Stomach (tissue), 9 donors: Measurements from ENCODE around the gene DRD2. TPM values are rescaled to one million over a fixed set of nuclear protein-coding genes. Genes with fewer than 3 reads are reported as not detected.

ENCODE experiments used
- DNase-seq, 2 donors: peaks; one replicate each; pipeline versions ENCODE4 v3.0.0 to v3.0.0-alpha.2; 2013 to 2019
- H3K27ac ChIP-seq, 5 donors: fragments of 200-600 bp in 4 of 5; sonication (generic) in 4 of 5; one replicate each; pipeline ENCODE4 v1.5.1; 2013 to 2019; ENCODE audit warnings: mild to moderate bottlenecking in 1 of 5, moderate library complexity in 1 of 5
- H3K27me3 ChIP-seq, 3 donors: fragments of 200-600 bp; sonication (generic); one replicate each; pipeline ENCODE4 v1.5.1; 2017 to 2019; ENCODE audit warnings: mixed run types in 1 of 3
- H3K36me3 ChIP-seq, 4 donors: fragments of 200-600 bp; sonication (generic); 1 replicate in 3 of 4; 2 replicates in 1 of 4; pipeline ENCODE4 v1.5.1; 2016 to 2019
- H3K4me1 ChIP-seq, 4 donors: fragments of 200-600 bp; sonication (generic); one replicate each; pipeline ENCODE4 v1.5.1; 2016 to 2019
- H3K4me3 ChIP-seq, 4 donors: fragments of 200-600 bp; sonication (generic) in 3 of 4; one replicate each; pipeline ENCODE4 v1.5.1; 2016 to 2019; ENCODE audit warnings: mild to moderate bottlenecking in 1 of 4
- H3K9me3 ChIP-seq, 4 donors: fragments of 200-600 bp; sonication (generic); one replicate each; pipeline ENCODE4 v1.5.1; 2016 to 2019
- EP300 ChIP-seq: sonication (generic); formaldehyde crosslinking; IDR thresholded peaks from one replicate; pipeline ENCODE4 v1.6.1; 2017; ENCODE audit warnings: antibody characterized with exemption
- POLR2A ChIP-seq, 4 donors: fragments of 450-650 bp; IDR thresholded peaks; one replicate each; pipeline ENCODE4 v1.6.1; 2016; ENCODE audit warnings: antibody characterized with exemption in 4 of 4, control low read depth in 2 of 4, mild to moderate bottlenecking in 1 of 4, moderate library complexity in 1 of 4
- POLR2AphosphoS5 ChIP-seq, 3 donors: sonication (generic); formaldehyde crosslinking; IDR thresholded peaks; one replicate each; pipeline ENCODE4 v1.6.1; 2016; ENCODE audit warnings: antibody characterized with exemption in 3 of 3
- WGBS, 5 donors: extraction: QIAGEN DNeasy Blood & Tissue Kit in 3 of 5; methylation state at CpG; one replicate each; pipeline versions ENCODE4 v1.1.5 to v1.1.7; 2013 to 2018; 5-methylcytosine and 5-hydroxymethylcytosine counted together
- intact Hi-C: fragments of 100-400 bp; cut with DNase I; formaldehyde crosslinking; loops from one replicate; pipeline ENCODE4 v1.15.1; 2023; ENCODE audit warnings: low total_unique reads
- polyA plus RNA-seq, 3 donors: library from polyadenylated mRNA; stranded (reverse); fragments of 200-250 nt; gene quantifications; one replicate each; pipeline ENCODE4 v1.2.3, GENCODE V29; 2013
- total RNA-seq, 5 donors: library from RNA; depleted of rRNA; stranded (reverse); fragments of >200 nt; gene quantifications; one replicate each; pipeline versions ENCODE4 v1.1.0 to v1.2.3, GENCODE V29; 2014 to 2016
- TF ChIP-seq, protein P1 (sequence below), 7 experiments: fragments of 450-650 bp in 4 of 7; fragments of 200-600 bp in 3 of 7; sonication (generic) in 3 of 7; IDR thresholded peaks; one replicate each; pipeline ENCODE4 v1.5.1; 2016 to 2019; ENCODE audit warnings: antibody characterized with exemption in 7 of 7, control low read depth in 2 of 7, mild to moderate bottlenecking in 1 of 7
- donor health status: healthy with polysubstance abuse.
- donor health status: Bipolar disorder and iron deficiency.
- donor health status: healthy.

DRD2 gene
- total and polyA plus RNA-seq, 8 donors: 0.03 TPM; not detected in 7

GRCh38 chr11:113470233-113470632 lies 5.0 kb downstream of the DRD2 start:
- peaks cover 4 to 68% (median 26%) of the 10 kb centered on the region in 3 donors for H3K27me3 ChIP-seq
- no peak overlapping the region for H3K4me3 ChIP-seq
- intact Hi-C loops: no loop called here
- TF ChIP-seq EP300: no peak
- TF ChIP-seq POLR2A (IDR thresholded peaks at IDR 0.05): no peak
- TF ChIP-seq POLR2AphosphoS5 (IDR thresholded peaks at IDR 0.05): no peak
- TF ChIP-seq, protein P1, sequence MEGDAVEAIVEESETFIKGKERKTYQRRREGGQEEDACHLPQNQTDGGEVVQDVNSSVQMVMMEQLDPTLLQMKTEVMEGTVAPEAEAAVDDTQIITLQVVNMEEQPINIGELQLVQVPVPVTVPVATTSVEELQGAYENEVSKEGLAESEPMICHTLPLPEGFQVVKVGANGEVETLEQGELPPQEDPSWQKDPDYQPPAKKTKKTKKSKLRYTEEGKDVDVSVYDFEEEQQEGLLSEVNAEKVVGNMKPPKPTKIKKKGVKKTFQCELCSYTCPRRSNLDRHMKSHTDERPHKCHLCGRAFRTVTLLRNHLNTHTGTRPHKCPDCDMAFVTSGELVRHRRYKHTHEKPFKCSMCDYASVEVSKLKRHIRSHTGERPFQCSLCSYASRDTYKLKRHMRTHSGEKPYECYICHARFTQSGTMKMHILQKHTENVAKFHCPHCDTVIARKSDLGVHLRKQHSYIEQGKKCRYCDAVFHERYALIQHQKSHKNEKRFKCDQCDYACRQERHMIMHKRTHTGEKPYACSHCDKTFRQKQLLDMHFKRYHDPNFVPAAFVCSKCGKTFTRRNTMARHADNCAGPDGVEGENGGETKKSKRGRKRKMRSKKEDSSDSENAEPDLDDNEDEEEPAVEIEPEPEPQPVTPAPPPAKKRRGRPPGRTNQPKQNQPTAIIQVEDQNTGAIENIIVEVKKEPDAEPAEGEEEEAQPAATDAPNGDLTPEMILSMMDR (IDR thresholded peaks at IDR 0.05): no peak
- H3K9me3 ChIP-seq: no peaks in the 10 kb centered on the region
- no peaks in the 10 kb centered on the region for H3K36me3 ChIP-seq
- no peak overlapping the region for H3K27ac ChIP-seq
- WGBS, 5 donors: 36 to 59% (median 55%) methylated on average over 4 to 5 of the region's 5 CpGs
- H3K4me1 ChIP-seq: peaks cover 5 to 11% (median 11%) of the 10 kb centered on the region in 4 donors
- DNase-seq: no peak

DNA sequence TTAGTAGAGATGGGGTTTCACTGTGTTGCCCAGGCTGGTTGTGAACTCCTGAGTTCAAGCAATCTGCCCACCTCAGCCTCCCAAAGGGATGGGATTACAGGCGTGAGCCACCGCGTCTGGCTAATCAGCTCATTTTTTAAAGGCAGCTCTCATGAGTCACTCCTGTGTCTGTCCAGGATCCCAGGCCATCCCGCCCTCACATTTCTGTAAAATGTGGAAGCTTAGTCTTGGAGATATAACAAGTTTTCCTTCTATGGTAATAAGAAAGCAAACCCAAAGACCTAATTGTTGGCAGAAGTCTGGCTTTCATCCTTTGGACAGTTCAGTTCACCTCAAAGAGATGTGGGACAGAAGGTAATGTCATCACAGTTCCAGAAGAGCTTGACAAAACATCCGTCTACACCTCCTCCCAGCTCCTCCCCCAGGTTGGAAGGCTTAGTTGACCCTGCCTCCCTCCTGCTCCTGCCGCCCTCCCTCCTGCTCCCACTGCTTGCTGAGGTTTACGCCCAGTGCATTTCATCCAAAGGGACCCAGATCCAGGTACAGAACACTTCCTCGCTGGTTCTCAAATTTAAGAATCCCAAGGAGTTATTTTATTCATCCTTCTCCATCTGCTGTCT lies 6.4 kb downstream of the DRD2 start:
- TF ChIP-seq POLR2AphosphoS5 (IDR thresholded peaks at IDR 0.05): no peak
- TF ChIP-seq, protein P1 (IDR thresholded peaks at IDR 0.05): no peak
- TF ChIP-seq POLR2A (IDR thresholded peaks at IDR 0.05): no peak
- TF ChIP-seq EP300: no peak
- WGBS, 5 donors: 69 to 85% (median 80%) methylated on average over 8 of the region's 8 CpGs
- Histone ChIP-seq H3K4me1 (no peaks in the 10 kb centered on the region), H3K36me3 (no peaks in the 10 kb centered on the region), H3K4me3 (no peak overlapping the region), H3K9me3 (no peaks in the 10 kb centered on the region), H3K27ac (no peak overlapping the region), H3K27me3 (peaks cover 0 to 59% (median 13%) of the 10 kb centered on the region in 3 donors)
- no peak for DNase-seq
- intact Hi-C loops: no loop called here

DNA sequence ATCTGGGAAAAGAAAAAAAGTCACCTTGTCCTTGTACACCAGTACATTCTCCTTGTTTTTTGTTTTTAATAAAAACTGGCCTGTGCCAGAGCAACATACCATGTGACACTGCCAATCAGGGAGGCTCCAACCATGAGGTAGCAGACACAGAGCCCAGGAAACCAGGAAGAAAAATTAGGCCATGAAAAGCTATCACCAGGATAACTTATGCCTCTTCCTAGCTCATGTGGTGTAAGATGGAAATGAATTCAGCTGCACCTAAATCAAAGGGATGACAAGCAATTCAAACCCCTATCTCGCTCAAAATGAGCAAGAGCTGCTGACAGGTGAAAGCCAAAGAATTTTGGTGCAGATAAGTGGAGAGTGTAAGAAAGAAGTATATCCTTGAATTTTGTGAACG lies 7.7 kb downstream of the DRD2 start:
- no peak overlapping the region for H3K27ac ChIP-seq
- WGBS, 5 donors: 55 to 84% (median 64%) methylated on average over 2 of the region's 2 CpGs
- no peaks in the 10 kb centered on the region for H3K36me3 ChIP-seq
- no peak for DNase-seq
- no peaks in the 10 kb centered on the region for H3K9me3 ChIP-seq
- intact Hi-C loops: no loop called here
- no peaks in the 10 kb centered on the region for H3K4me1 ChIP-seq
- TF ChIP-seq EP300 (no peak), POLR2AphosphoS5 (IDR thresholded peaks at IDR 0.05) (no peak), POLR2A (IDR thresholded peaks at IDR 0.05) (no peak)
- TF ChIP-seq, protein P1 (IDR thresholded peaks at IDR 0.05): no peak
- no peak overlapping the region for H3K4me3 ChIP-seq
- peaks cover 0 to 48% (median 6%) of the 10 kb centered on the region in 3 donors for H3K27me3 ChIP-seq

- H3K4me3 ChIP-seq: no peak overlapping the region
- WGBS, 5 donors: 86 to 92% (median 89%) methylated on average over 3 of the region's 3 CpGs
- no peaks in the 10 kb centered on the region for H3K36me3 ChIP-seq
- intact Hi-C loops: no loop called here
- no peak for TF ChIP-seq EP300
- TF ChIP-seq POLR2AphosphoS5 (IDR thresholded peaks at IDR 0.05): no peak
- TF ChIP-seq, protein P1 (IDR thresholded peaks at IDR 0.05): no peak
- no peak for TF ChIP-seq POLR2A (IDR thresholded peaks at IDR 0.05)
- DNase-seq: no peak
- H3K27ac ChIP-seq: no peak overlapping the region
- peaks cover 0 to 34% (median 0%) of the 10 kb centered on the region in 3 donors for H3K27me3 ChIP-seq
- no peaks in the 10 kb centered on the region for H3K4me1 ChIP-seq
- no peaks in the 10 kb centered on the region for H3K9me3 ChIP-seq
These were observed 9.4 kb downstream of the DRD2 start for GRCh38 chr11:113465786-113466185.
